Measurements from ENCODE around the gene CDHR5.

Gene CDHR5

GRCh38 chr11:637333-637592, 12.5 kb upstream of the CDHR5 start:
- TF ChIP-seq ZNF274 (IDR thresholded peaks at IDR 0.05; ENCODE audit: low read depth, low read length) (no peak), SUZ12 (IDR thresholded peaks at IDR 0.05; ENCODE audit: extremely low read depth, insufficient read depth, insufficient read length) (no peak), YY1 (IDR thresholded peaks at IDR 0.05; ENCODE audit: insufficient read depth, insufficient read length) (no peak)
- no peaks in the 10 kb centered on the region for H3K27me3 ChIP-seq (ENCODE audit: insufficient read depth, insufficient read length)
- no peaks in the 10 kb centered on the region for H3K9me3 ChIP-seq (ENCODE audit: insufficient read depth, low read length)
- DNase-seq (ENCODE audit: low read depth, low spot score) = no peak
- H3K4me1 ChIP-seq (ENCODE audit: insufficient read depth, insufficient read length) = peaks cover 38% of the 10 kb centered on the region
- H3K9ac ChIP-seq (ENCODE audit: insufficient read length, low read depth) = no peak overlapping the region
- H3K4me3 ChIP-seq (ENCODE audit: insufficient read length, low read depth) = no peak overlapping the region
- peaks cover 41% of the 10 kb centered on the region for H3K36me3 ChIP-seq (ENCODE audit: insufficient read depth, insufficient read length, low read length)

DNA sequence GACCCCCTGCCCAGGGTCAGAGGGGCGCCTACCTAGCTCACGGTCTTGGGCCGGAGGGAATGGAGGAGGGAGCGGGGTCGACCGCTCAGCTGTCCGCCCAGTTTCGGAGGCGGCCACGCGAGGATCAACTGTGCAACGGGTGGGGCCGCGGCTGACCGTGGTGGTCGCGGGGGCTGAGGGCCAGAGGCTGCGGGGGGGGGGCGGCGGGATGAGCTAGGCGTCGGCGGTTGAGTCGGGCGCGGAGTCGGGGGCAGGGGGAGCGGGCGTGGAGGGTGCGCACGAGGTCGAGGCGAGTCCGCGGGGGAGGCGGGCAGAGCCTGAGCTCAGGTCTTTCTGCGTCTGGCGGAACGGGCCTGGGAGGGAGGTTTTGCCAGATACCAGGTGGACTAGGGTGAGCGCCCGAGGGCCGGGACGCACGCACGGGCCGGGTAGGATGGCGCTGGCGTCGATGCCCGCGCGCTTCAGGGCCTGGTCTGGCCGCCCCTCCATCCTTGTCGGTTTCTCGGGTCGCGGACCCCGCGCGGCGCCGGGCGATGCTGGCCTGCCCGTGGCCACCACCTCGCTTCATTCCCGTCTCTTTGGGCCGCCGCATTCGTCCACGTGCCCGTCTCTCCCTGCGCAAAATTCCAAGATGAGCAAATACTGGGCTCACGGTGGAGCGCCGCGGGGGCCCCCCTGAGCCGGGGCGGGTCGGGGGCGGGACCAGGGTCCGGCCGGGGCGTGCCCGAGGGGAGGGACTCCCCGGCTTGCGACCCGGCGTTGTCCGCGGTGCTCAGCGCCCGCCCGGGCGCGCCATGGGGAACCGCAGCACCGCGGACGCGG, 12.0 kb upstream of the CDHR5 start, which contains the start of gene DRD4:
Gene DRD4 (plus strand): TSS at position 759 of the 822 bp plus-strand sequence. CDS start 36 bp downstream, at position 795.
- DNase-seq (ENCODE audit: low read depth, low spot score) = no peak
- Histone ChIP-seq H3K9ac (ENCODE audit: insufficient read length, low read depth) (peak within 1 kb of the TSS; percentile 32), H3K27me3 (ENCODE audit: insufficient read depth, insufficient read length) (no peaks in the 10 kb centered on the region), H3K9me3 (ENCODE audit: insufficient read depth, low read length) (no peaks in the 10 kb centered on the region), H3K36me3 (ENCODE audit: insufficient read depth, insufficient read length, low read length) (peaks cover 37% of the 10 kb centered on the region), H3K4me1 (ENCODE audit: insufficient read depth, insufficient read length) (peaks cover 33% of the 10 kb centered on the region), H3K4me3 (ENCODE audit: insufficient read length, low read depth) (no peak within 1 kb of the TSS)
- TF ChIP-seq ZNF274 (IDR thresholded peaks at IDR 0.05; ENCODE audit: low read depth, low read length) (no peak), SUZ12 (IDR thresholded peaks at IDR 0.05; ENCODE audit: extremely low read depth, insufficient read depth, insufficient read length) (no peak), YY1 (IDR thresholded peaks at IDR 0.05; ENCODE audit: insufficient read depth, insufficient read length) (no peak)

DNA sequence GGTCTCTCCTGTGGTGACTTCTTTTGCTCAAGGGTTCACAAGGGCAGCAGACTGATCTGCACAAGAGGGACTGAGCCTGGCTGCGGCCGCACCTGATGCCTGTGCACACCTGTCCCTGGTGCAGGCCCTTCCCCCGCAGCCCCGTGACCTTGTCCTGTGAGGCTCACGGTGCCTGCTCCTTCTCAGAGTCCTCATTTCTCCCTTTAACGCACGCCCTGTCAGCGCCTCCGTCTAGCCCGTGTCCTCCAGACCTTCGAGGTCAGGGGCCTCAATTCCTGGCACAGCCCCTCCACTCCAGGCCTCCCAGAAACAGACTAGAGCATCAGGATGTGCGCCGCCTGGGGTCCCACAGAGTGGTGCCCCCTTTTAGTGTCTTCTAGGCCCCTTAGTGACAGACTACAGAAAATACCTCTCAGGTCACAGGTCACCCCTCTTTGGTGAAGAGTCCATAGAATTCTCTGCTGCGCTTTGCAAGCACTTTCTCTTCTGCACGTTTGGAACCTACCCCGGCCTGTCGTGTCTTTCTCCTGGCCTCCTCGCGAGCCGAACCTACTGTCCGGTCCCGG, 11.3 kb upstream of the CDHR5 start:
- Histone ChIP-seq H3K9ac (ENCODE audit: insufficient read length, low read depth) (no peak overlapping the region), H3K27me3 (ENCODE audit: insufficient read depth, insufficient read length) (no peaks in the 10 kb centered on the region), H3K4me3 (ENCODE audit: insufficient read length, low read depth) (no peak overlapping the region)

DNA sequence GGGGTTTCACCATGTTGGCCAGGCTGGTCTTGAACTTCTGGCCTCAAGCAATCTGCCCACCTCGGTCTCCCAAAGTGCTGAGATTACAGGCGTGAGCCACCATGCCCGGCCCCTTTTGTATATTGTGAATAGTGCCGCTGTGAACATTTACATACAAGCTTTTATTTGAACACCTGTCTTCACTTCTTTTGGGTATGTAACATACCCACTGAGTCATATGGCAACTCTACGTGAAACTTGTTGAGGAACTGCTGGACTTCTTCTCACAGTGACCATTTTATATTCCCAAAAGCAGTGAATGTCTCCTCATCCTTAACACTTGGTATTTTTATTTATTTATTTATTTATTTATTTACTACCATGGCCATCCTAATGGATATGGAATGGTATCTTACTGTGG, 6.1 kb upstream of the CDHR5 start:
- Histone ChIP-seq H3K36me3 (ENCODE audit: insufficient read depth, insufficient read length, low read length) (peaks cover 21% of the 10 kb centered on the region), H3K9me3 (ENCODE audit: insufficient read depth, low read length) (no peaks in the 10 kb centered on the region), H3K4me1 (ENCODE audit: insufficient read depth, insufficient read length) (peaks cover 2% of the 10 kb centered on the region), H3K4me3 (ENCODE audit: insufficient read length, low read depth) (no peak overlapping the region), H3K27me3 (ENCODE audit: insufficient read depth, insufficient read length) (no peaks in the 10 kb centered on the region), H3K9ac (ENCODE audit: insufficient read length, low read depth) (no peak overlapping the region)
- no peak for DNase-seq (ENCODE audit: low read depth, low spot score)
- TF ChIP-seq YY1 (IDR thresholded peaks at IDR 0.05; ENCODE audit: insufficient read depth, insufficient read length) (no peak), SUZ12 (IDR thresholded peaks at IDR 0.05; ENCODE audit: extremely low read depth, insufficient read depth, insufficient read length) (no peak), ZNF274 (IDR thresholded peaks at IDR 0.05; ENCODE audit: low read depth, low read length) (no peak)

More for the DNA sequence above, 11.3 kb upstream of the CDHR5 start:
- H3K36me3 ChIP-seq (ENCODE audit: insufficient read depth, insufficient read length, low read length) = peaks cover 30% of the 10 kb centered on the region
- no peak for TF ChIP-seq ZNF274 (IDR thresholded peaks at IDR 0.05; ENCODE audit: low read depth, low read length)
- no peak for TF ChIP-seq SUZ12 (IDR thresholded peaks at IDR 0.05; ENCODE audit: extremely low read depth, insufficient read depth, insufficient read length)
- TF ChIP-seq YY1 (IDR thresholded peaks at IDR 0.05; ENCODE audit: insufficient read depth, insufficient read length) = no peak
- no peaks in the 10 kb centered on the region for H3K9me3 ChIP-seq (ENCODE audit: insufficient read depth, low read length)
- peaks cover 31% of the 10 kb centered on the region for H3K4me1 ChIP-seq (ENCODE audit: insufficient read depth, insufficient read length)
- no peak for DNase-seq (ENCODE audit: low read depth, low spot score)

DNA sequence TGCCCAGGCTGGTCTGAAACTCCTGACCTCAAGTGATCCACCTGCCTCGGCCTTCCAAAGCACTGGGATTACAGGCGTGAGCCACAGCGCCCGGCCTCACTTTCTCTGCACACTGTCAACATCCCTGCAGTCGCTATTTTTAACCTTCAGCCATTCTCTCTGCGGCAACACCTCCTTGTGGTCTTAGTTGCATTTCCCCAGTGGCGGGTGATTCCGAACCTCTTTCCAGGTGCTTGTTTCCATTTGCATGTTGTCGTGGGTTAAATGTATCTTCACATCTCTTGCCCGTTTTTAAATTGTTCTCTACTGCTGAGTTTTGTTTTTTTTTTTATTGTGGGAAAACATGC, 4.5 kb upstream of the CDHR5 start:
- Histone ChIP-seq H3K9ac (ENCODE audit: insufficient read length, low read depth) (no peak overlapping the region), H3K4me1 (ENCODE audit: insufficient read depth, insufficient read length) (peaks cover 8% of the 10 kb centered on the region), H3K9me3 (ENCODE audit: insufficient read depth, low read length) (no peaks in the 10 kb centered on the region), H3K36me3 (ENCODE audit: insufficient read depth, insufficient read length, low read length) (peaks cover 32% of the 10 kb centered on the region), H3K27me3 (ENCODE audit: insufficient read depth, insufficient read length) (no peaks in the 10 kb centered on the region), H3K4me3 (ENCODE audit: insufficient read length, low read depth) (no peak overlapping the region)
- no peak for DNase-seq (ENCODE audit: low read depth, low spot score)
- TF ChIP-seq SUZ12 (IDR thresholded peaks at IDR 0.05; ENCODE audit: extremely low read depth, insufficient read depth, insufficient read length) (no peak), YY1 (IDR thresholded peaks at IDR 0.05; ENCODE audit: insufficient read depth, insufficient read length) (no peak), ZNF274 (IDR thresholded peaks at IDR 0.05; ENCODE audit: low read depth, low read length) (no peak)

DNA sequence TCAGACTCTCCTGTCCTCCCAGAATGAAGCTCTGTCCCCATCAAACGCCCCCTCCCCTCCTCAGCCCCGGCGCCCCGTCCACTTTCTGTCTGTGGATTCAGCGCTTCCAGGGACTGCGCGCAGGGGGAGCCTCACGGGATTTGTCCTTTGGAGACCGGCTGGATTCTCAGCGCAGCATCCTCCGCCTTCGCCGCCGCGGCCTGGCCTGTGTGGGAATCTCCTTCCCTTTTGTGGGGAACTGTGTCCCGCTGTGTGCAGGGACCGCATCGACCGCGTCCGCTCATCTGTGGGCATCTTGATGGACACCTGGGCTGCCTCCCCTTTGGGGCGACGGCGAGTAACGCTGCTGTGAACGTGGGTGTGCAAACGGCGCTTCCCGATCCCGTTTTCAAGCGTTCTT, 3.3 kb upstream of the CDHR5 start:
- Histone ChIP-seq H3K4me3 (ENCODE audit: insufficient read length, low read depth) (no peak overlapping the region), H3K27me3 (ENCODE audit: insufficient read depth, insufficient read length) (no peaks in the 10 kb centered on the region), H3K4me1 (ENCODE audit: insufficient read depth, insufficient read length) (peaks cover 12% of the 10 kb centered on the region), H3K9me3 (ENCODE audit: insufficient read depth, low read length) (no peaks in the 10 kb centered on the region), H3K36me3 (ENCODE audit: insufficient read depth, insufficient read length, low read length) (peaks cover 40% of the 10 kb centered on the region), H3K9ac (ENCODE audit: insufficient read length, low read depth) (no peak overlapping the region)
- no peak for DNase-seq (ENCODE audit: low read depth, low spot score)
- no peak for TF ChIP-seq YY1 (IDR thresholded peaks at IDR 0.05; ENCODE audit: insufficient read depth, insufficient read length)
- no peak for TF ChIP-seq SUZ12 (IDR thresholded peaks at IDR 0.05; ENCODE audit: extremely low read depth, insufficient read depth, insufficient read length)
- TF ChIP-seq ZNF274 (IDR thresholded peaks at IDR 0.05; ENCODE audit: low read depth, low read length) = no peak

DNA sequence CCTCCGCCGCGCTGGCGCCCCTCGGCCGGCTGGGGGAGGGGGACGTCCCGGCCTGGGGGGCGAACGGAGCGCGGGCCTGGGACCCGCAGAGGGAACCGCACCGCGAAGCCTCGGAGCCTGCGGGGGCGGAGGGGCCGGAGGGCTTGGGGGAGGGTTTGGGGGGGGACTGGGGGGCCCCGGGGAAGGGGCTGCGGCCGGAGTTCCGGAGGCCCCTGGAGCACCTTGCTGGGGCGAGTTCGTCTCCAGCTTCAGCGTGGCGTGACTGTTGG, 2.5 kb upstream of the CDHR5 start:
- TF ChIP-seq SUZ12 (IDR thresholded peaks at IDR 0.05; ENCODE audit: extremely low read depth, insufficient read depth, insufficient read length) = no peak
- no peaks in the 10 kb centered on the region for H3K9me3 ChIP-seq (ENCODE audit: insufficient read depth, low read length)
- peaks cover 12% of the 10 kb centered on the region for H3K4me1 ChIP-seq (ENCODE audit: insufficient read depth, insufficient read length)
- peaks cover 36% of the 10 kb centered on the region for H3K36me3 ChIP-seq (ENCODE audit: insufficient read depth, insufficient read length, low read length)
- no peak overlapping the region for H3K9ac ChIP-seq (ENCODE audit: insufficient read length, low read depth)
- no peak overlapping the region for H3K4me3 ChIP-seq (ENCODE audit: insufficient read length, low read depth)
- H3K27me3 ChIP-seq (ENCODE audit: insufficient read depth, insufficient read length) = no peaks in the 10 kb centered on the region
- no peak for DNase-seq (ENCODE audit: low read depth, low spot score)
